Measurements from ENCODE around the gene GABRG3.

DNA sequence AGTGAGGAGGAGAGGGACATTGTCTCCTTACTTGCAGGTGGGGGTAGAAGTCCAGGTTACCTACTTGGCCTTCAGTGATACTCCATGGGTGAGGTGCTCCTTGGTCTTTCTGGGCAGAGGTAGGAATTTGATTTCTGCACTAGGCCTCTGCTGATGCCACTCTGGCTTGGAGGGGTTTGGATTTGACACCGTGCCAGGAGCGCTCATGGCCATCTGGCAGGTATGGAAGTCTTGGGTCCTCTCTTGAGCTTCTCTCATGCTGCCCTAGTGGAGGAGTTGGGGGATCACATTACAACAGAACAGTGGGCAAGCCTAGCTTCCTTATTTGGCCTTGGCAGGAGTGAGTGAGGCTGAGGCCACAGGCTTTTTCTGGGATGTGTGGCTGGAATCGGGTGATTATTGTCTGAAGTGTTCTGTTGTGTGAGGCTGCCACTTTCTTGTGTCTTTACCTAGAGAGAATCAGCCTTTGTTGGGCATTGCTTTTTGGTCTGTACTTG, 525.0 kb downstream of the GABRG3 start:
- TF ChIP-seq, protein P1, sequence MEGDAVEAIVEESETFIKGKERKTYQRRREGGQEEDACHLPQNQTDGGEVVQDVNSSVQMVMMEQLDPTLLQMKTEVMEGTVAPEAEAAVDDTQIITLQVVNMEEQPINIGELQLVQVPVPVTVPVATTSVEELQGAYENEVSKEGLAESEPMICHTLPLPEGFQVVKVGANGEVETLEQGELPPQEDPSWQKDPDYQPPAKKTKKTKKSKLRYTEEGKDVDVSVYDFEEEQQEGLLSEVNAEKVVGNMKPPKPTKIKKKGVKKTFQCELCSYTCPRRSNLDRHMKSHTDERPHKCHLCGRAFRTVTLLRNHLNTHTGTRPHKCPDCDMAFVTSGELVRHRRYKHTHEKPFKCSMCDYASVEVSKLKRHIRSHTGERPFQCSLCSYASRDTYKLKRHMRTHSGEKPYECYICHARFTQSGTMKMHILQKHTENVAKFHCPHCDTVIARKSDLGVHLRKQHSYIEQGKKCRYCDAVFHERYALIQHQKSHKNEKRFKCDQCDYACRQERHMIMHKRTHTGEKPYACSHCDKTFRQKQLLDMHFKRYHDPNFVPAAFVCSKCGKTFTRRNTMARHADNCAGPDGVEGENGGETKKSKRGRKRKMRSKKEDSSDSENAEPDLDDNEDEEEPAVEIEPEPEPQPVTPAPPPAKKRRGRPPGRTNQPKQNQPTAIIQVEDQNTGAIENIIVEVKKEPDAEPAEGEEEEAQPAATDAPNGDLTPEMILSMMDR (IDR thresholded peaks at IDR 0.05) = no peak
- no peak for TF ChIP-seq POLR2A (IDR thresholded peaks at IDR 0.05)
